OCI-M2 (cell line): Measurements from ENCODE around the gene WDR27.
"Not testable (repeated sequence)": the region's sequence is repeated elsewhere in the genome, so short reads cannot be mapped to it uniquely, and the experiment has no call there.

Experiments
- DNase-seq: peaks from one replicate; lab custom pipeline; 2025; ENCODE audit not compliant: unreplicated experiment; lab: John Stamatoyannopoulos, UW

WDR27 gene

DNA sequence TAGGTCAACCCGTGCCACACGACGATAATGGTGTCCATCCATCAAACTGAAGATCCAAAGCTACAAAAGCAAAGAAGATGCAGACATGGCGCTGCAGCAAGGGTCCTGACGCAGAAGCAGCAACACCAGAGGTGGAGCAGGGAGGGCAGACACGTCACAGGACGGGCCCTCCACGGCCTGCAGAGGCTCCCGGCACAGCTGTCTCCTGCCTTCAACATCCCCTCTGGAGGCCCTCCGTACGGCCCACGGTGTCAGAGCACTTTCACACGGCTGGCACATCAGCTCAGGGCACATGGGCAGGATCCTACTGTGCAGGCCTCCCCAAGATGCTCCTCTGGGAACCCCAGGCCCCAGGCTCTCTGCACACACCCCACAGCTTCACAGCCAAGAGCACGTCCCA is 37.6 kb downstream of the WDR27 start:
- no peak for DNase-seq

DNA sequence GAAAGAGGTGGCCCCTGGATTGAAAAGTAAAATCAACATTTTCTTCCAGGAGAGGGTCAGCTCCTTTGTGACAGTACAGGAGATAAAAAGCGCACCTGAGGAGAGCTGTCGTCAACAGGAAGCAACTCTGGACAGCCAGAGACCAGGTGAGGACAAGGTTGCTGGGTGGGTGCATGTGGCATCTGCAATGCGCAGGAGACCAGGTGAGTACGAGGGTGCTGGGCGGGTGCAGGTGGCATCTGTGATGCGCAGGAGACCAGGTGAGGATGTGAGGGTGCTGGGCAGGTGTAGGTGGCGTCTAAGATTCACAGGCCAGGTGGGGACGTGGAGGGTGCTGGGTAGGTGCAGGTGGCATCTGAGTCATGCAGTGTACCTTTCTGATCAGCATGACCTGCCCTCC is 38.4 kb downstream of the WDR27 start:
- DNase-seq, result no peak

DNA sequence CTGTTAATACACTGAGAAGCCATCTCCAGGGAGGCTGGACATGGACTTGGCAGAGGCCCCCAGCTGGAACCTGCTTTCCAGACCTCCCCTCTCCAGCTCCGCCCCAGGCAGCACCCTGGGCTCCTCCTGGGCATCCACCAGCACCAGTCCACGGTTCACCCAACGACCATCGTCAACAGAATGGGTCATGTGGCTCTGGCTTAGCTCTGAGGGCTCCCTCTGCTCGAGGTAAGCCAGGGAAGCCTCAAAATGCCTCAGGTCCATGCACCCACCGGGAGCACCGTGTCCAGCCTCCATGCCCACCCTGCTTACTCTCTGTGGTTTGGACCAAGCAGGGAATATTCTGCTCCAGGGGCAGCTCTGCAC is 40.5 kb downstream of the WDR27 start:
- DNase-seq, result no peak

DNA sequence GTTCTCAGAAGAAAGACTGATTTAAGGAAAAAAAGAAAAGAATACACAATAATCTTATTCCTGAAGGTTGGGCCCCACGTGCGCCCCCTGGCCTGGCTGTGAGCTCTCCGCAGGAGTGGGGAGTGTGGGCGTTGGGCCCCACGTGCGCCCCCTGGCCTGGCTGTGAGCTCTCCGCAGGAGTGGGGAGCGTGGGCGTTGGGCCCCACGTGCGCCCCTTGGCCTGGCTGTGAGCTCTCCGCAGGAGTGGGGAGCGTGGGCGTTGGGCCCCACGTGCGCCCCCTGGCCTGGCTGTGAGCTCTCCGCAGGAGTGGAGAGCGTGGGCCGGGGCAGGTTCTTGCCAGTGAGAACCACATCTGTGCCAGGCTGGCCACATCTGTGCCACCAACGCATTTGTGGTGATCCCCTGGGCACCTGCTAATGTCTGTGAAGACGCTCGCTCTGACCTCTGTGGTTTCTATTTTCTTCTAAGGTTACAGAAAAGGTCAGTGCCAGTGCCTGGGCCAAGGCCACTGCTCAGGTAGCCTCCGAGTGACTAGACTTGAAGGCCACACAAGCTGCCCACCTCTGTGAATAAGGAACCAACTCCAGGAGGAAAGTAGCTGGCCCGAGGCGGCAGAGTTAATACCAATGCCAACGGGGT is 41.0 kb downstream of the WDR27 start:
- no peak for DNase-seq

DNA sequence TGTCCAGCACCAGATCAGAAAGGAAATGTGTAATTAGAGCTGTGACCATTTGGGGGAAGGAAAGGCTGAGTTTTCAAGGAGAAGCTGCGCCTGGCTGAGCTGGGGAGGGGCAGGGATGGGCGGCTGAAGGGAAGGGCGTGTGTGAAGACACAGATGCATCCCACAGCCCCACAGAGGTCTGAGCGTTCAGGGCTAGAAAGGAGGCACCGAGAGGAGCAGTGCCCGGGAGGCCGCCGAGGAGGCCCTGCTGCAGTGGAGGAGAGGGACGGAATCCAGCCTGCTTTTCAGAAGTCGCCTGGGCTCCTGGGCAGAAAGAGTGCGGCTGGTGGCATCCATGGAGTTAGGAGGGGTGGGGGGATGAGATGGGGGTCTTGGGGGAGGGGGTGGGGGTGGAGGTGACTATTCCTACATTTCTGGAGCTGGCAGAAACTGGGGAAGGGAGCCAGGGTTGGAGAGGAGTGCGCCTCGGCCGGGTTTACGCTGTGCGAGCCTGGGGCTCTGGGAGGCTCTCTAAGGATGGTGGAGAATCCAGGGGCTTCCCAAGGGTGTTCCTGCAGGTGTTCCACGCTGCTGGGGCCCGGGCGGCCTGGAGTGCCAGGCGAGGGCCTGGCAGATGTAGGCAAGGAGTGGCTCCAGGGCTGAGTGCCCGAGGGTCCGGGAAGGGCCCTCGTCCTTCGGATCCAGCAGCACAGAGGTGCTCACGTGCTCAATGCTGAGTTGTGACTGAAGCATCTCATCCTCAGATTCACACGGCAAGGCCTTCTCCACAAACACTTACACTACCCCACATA is 41.8 kb downstream of the WDR27 start:
- DNase-seq, result no peak

DNA sequence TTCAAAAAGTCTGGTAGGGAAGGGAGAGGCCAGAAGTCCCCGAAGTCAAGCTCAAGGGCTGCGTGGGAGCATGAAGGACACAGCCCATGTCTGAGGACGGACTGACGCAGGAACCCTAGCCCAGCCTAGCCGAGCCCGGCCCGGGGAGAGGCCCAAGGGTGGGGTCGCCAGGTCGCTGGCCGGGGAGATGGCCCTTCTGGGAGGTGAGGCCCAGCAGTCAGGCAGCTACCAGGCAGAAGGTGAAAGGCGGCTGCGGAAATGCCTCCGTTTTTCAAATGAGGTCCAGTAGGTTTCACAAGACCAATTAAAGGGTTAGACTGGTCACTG is 44.6 kb downstream of the WDR27 start:
- DNase-seq, result no peak

DNA sequence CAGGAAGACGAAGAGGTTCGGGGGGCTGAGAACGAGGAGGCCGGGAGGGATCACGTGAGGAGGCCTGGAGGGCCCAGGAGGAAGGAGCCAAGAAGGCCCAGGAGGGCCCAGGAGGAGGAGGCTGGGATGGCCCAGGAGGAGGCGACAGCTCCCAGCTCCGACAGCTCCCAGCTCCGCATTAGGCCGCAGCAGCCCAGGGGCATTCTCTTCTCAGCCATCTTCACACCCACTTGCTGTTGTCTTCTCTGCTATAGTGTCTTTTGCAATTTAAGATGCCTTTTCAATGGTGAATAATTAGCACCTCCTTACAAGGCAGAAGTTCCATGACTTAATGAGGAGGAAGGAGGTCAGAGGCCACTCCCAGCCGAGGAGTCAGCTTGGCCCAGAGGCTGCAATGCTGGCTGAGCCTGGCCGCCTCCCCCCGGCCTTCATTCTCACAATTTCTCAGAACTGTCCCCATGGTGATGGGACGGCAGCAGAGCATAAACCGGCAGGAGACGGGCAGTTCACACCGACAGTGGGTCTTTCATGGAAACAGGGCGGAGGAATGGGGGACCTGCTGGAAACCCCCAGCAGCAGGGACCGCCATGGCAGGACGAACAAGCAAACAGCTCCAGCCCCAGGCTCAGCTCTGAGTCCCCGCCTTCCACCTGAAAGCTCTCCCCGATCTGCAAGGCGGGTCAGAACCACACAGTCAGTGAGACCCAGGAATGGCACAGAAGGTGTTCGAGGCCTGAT is 45.1 kb downstream of the WDR27 start:
- DNase-seq, result no peak

DNA sequence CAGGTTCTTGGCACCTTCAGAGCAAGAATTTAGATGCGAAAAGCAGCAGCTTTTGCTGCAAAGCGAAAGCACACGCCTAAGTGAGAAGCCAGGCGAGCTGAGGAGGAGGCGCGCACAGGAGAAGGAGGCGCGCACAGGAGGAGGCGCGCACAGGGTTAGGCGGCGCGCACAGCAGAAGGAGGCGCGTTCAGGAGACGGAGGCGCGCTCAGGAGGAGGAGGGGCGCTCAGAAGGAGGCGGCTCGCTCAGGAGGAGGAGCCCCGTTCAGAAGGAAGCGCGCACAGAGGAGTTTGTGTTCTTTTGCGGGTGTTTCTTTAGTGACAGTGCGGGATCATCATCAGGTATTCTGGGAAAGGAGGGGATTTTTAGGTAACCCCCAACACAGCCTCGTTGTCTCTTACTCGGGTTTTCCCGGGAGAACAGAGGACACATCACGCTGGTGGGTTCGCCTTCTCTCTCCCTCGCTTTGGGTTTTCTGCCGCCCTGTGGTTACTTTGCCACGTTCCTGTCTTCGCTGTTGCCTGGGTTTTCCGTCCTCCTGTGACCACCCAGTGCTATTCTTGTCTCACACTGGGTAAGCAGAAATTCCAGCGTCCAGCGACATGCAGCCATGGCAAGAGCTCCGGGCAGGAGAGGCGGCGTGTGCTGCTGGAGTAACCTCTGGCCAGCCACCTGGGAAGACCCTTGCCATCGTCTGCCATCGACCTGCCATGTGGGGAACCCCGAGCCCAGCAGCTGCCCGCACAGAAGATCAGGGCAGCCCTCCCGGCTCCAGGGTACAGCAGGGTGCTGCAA is 47.0 kb downstream of the WDR27 start:
- DNase-seq, result no peak

DNA sequence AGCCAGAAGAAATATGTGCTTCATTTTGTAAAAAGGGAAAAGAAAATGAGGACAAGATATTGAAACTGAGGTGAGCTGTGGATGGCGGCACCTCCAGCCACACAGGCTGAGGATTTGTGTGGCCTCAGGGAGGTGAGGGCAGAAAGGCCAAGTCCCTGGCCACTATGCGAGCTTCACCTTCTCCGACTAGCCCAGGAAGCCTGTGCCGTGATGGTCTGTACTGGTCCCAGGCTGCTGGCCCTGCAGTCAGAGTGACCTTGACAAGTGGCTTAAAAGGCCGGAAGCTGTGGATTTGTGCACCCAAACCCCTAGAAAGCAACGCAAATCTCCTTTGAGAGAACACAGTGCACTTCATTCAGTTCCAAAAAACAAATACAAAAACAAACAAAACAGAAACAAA is 48.1 kb downstream of the WDR27 start:
- DNase-seq, result no peak

DNA sequence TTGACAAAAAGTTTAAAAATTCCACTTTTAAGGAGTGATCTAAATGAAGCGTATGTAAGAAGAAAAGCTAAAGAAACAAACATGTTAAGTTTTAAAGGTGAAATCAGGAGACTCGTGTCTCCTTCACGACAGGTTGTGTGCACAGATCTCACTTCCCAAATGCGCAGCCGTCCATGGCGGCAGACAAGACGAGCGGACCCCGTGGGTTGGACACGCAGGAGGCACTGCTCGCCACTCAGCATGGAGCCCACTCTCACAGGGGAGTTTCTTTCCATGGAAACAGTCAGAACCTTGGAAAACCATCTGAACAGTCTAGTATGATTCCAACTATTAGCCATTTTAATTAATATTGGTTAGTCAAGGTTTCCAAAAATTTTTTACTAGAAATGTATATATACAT is 48.9 kb downstream of the WDR27 start:
- no peak for DNase-seq

DNA sequence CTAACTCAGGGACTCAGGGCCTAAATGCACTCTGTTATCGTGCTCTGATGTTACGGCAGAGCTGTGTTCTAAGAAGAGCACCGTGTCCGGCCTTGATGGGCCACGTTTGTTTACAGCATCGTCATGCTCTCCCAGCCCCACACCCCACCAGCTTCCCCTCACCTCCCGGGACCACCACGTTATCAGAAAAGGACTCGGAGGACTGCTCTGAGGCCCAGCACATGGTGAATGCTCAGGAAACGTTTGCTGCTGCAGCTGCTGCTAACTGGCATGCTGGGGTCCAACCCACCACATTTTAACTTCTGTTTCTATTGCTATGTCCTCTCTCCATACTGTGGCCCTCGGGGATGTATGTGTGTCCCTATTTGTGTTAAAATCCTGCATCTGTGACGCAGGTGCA is 50.3 kb downstream of the WDR27 start:
- no peak for DNase-seq

DNA sequence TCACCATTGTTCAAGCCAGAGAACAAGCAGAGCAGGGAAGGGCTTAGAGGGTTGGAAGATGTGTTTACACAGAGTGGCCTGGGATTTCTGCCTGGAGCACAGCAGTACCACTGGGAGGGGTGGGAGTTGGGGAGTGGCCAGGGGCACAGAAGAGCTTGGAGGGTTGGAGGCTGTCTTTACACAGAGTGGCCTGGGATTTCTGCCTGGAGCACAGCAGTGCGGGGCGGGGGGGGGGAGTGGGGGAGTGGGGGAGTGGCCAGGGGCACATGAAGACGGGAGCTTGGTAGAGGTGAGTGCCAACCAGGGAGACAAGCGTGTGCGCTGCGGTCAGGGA is 50.9 kb downstream of the WDR27 start:
- no peak for DNase-seq

DNA sequence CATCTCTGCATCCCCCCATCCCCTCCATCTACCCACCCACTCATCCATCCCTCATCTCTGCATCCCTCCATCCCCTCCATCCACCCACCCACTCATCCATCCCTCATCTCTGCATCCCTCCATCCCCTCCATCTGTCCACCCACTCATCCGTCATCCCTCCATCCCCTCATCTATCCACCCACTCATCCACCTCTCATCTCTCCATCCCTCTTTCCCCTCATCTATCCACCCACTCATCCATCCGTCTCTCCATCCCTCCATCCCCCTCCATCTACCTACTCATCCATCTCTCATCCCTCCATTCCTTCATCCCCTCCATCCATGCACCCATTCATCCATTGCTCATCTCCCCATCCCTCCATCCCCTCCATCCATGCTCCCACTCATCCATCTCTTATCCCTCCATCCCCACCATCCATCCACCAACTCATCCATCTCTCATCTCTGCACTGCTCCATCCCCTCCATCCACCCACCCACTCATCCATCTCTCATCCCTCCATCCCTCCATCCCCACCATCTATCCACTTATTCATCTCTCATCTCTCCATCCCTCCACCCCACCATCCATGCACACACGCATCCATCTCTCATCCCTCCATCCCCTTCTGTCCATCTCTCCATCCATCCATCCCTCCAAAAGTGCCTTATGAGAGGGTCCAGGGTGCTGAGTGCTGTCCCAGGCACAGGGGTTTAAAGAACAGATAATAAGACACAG is 51.4 kb downstream of the WDR27 start:
- no peak for DNase-seq

DNA sequence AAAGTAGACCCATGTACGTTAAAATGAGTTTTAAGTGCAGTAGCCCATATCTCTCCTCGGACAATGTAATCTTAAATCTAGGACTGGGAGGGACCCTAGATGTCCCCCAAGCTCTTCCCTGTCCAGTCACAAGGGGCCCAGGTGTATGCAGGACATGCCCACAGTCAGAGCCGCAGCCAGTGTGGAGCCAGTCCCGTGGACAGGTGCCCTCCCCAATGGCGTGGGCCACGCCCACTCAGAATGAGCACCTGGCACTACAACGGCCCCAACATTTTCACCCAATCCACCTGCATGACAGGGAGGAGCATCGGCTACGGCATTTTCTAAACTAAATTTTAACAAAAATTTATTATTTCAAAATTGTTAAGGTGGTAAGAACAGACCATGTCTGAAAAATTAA is 53.2 kb downstream of the WDR27 start:
- DNase-seq, result no peak

DNA sequence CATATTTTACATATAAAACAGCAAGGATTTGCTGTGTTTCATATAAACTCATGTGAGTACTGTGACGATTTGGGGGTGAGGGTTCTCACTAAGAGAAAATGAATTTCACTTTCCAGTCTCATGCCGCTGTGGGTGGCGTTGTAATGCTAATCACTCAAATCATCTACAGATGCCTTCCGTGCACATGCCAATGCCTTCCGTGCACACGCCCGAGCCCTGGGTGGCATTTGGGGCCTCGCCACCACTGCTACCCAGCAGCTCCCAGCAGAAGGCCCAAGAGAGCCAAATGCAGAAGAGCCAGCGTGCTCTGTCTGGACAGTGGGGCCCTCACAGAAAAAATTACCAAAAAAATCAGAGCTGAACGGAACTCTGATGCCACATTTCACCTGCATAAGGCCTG is 53.7 kb downstream of the WDR27 start:
- DNase-seq, result no peak

DNA sequence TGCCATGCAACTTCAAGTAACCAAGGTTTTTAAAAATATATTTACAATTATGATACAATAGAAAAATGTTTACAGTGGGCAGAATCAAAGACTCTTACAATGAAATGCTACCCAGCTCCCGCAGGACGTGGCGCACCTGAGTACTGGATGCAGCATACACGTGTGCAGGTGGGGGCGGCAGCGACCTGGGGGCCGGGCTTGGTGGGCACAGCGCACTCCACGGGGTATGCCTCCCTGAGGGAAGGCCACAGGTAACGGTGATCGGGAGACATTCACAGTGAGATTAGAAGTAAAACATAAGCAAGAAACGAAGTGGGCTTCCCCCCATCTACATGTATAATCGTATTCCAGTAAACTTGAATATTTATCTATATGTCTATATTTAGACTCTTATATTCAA is 54.2 kb downstream of the WDR27 start:
- DNase-seq, result no peak

DNA sequence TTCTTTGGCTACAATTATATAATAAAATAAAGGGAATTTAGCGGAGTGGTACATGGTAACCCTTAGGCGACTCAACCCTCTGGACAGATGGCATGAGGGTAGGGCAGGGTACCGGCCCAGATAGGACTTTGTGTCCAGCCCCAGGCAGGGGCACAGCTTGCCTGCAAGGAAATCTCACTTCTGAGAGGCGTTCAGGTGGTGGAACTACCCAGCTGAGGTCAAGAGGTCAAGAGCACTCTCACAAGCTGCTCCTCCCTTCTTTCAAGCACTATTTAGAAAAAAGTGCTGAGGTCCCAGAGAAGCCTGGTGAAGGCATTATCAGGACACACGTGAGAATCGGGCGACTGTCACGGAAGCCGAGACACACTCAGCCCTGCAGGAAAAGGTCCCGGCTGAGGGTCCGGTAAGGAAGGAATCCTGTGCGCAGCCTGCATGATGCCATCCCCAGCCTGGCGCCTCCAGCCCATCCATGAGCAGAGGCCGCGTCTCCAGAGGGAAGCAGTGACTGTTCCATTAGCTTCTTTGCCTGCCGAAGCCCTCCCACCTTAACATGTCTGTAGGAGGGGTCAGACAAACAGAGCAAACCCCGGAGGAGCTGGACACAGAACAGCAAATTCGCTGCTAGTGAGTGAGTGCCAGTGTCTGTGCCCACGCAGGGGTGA is 54.8 kb downstream of the WDR27 start:
- no peak for DNase-seq

DNA sequence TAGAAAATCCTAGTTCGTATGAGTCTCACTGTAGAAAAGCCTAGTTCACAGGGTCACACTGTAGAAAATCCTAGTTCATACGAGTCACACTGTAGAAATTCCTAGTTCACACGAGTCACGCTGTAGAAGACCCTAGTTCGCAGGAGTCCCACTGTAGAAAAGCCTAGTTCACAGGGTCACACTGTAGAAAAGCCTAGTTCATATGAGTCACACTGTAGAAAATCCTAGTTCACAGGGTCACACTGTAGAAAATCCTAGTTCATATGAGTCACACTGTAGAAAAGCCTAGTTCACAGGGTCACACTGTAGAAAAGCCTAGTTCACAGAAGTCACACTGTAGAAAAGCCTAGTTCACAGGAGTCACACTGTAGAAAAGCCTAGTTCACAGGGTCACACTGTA is 56.4 kb downstream of the WDR27 start:
- DNase-seq, result not testable (repeated sequence)

DNA sequence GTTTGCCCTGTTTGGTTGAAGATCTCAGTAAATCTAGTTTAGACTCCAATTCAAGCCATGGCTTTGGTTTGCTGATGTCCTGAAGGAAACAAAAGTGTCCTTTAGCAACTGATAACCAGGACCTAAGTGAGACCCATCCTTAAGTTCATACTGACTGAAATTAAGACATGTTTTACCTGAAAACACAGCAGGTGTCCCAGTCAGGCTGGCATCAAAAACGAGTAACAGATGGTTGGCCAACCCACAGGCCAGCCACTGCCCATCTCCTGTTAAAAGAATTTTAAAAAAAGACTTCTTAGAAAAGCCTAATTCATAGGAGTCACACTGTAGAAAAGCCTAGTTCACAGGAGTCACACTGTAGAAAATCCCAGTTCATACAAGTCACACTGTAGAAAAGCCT is 58.3 kb downstream of the WDR27 start:
- DNase-seq, result no peak

DNA sequence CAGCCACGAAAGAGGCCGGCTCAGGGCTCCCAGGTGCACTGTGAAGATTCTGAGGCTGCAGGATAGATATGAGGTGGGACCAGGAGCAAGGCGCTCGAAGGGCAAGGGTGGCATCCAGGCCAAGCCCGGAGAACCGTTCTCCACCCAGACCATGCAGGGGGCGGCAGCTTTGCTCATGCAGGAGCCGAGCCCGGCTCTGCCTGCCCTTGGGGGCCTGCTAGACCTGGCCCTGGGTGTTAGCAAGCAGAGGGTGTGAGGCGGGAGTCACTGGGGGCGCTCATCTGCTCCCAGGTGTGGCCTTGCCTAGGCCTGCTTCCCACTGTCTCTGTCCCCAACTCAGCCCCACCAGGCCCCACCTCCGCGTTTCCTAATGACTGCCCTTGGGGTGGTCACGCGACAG is 59.4 kb downstream of the WDR27 start:
- DNase-seq, result no peak
